Endodermal cell (in vitro differentiated cells): ENCODE data around the gene SCGN. TPM values are rescaled to one million over a fixed set of nuclear protein-coding genes. Genes with fewer than 3 reads are reported as not detected.

Source experiments
- DNase-seq: peaks from one replicate; pipeline ENCODE4 v3.0.0-alpha.2; 2017
- H3K27ac ChIP-seq: 2 replicates; pipeline ENCODE4 v1.5.1; 2013; ENCODE audit warnings: mild to moderate bottlenecking, low read depth, low read length, moderate library complexity
- H3K27me3 ChIP-seq: 2 replicates; pipeline ENCODE4 v1.6.1; 2013; ENCODE audit warnings: mild to moderate bottlenecking, low read length, moderate library complexity; ENCODE audit not compliant: insufficient read depth, control insufficient read depth, poor library complexity, severe bottlenecking
- H3K36me3 ChIP-seq: 2 replicates; pipeline ENCODE4 v1.7.0; 2013; ENCODE audit warnings: mild to moderate bottlenecking, low read length, moderate library complexity; ENCODE audit not compliant: control insufficient read depth, insufficient read depth
- H3K4me1 ChIP-seq: one replicate; pipeline ENCODE4 v1.7.0; 2013; ENCODE audit warnings: low read length; ENCODE audit not compliant: control insufficient read depth, insufficient read depth
- H3K4me3 ChIP-seq: 2 replicates; pipeline ENCODE4 v1.5.1; 2013; ENCODE audit warnings: mild to moderate bottlenecking, low read length, moderate library complexity
- H3K9ac ChIP-seq: 2 replicates; pipeline ENCODE4 v1.6.1; 2013; ENCODE audit warnings: mild to moderate bottlenecking, low read length, moderate library complexity; ENCODE audit not compliant: poor library complexity, severe bottlenecking; ENCODE audit errors: extremely low read depth
- H3K9me3 ChIP-seq: 2 replicates; pipeline ENCODE4 v1.6.1; 2013; ENCODE audit warnings: mild to moderate bottlenecking, low read length, moderate library complexity; ENCODE audit not compliant: control insufficient read depth
- H3K27ac Mint-ChIP-seq: 2 replicates; pipeline ENCODE4 v1.8.0; 2020; ENCODE audit warnings: mixed read lengths
- H3K27me3 Mint-ChIP-seq: 2 replicates; pipeline ENCODE4 v1.8.0; 2021; ENCODE audit warnings: mild to moderate bottlenecking, mixed read lengths; ENCODE audit not compliant: insufficient read depth
- H3K36me3 Mint-ChIP-seq: 2 replicates; pipeline ENCODE4 v1.8.0; 2020; ENCODE audit warnings: low read depth, mixed read lengths
- H3K4me1 Mint-ChIP-seq: 2 replicates; pipeline ENCODE4 v1.8.0; 2020; ENCODE audit warnings: mixed read lengths
- H3K4me3 Mint-ChIP-seq: 2 replicates; pipeline ENCODE4 v1.8.0; 2020; ENCODE audit warnings: mild to moderate bottlenecking, moderate library complexity, mixed read lengths
- H3K9me3 Mint-ChIP-seq: 2 replicates; pipeline ENCODE4 v1.8.0; 2020; ENCODE audit warnings: mild to moderate bottlenecking, mixed read lengths
- CTCF ChIP-seq: fragments of 200-600 bp; sonication (generic); conservative IDR thresholded peaks from 2 replicates; pipeline ENCODE4 v1.5.0; 2021; ENCODE audit warnings: antibody characterized with exemption, mild to moderate bottlenecking
- WGBS, 2 experiments: methylation state at CpG; one replicate each; pipeline versions ENCODE4 v1.1.5 to v1.1.7; 2013; ENCODE audit warnings: missing lambda C conversion rate in 2 of 2, mixed read lengths in 1 of 2; ENCODE audit not compliant: insufficient coverage in 1 of 2, insufficient read length in 1 of 2; 5-methylcytosine and 5-hydroxymethylcytosine counted together
- total RNA-seq, 2 donors: library from RNA; stranded (reverse); fragmentation: NEBNext Ultra II Directional in 1 of 2; extraction: Animal tissue kit (Norgen Biotek cat#: 25700) in 1 of 2; gene quantifications; 2 replicates in 1 of 2; 3 replicates in 1 of 2; pipeline ENCODE4 v1.2.1, GENCODE V29; 2021

Gene SCGN
- total RNA-seq, 2 donors from 2014 or later = not detected

GRCh38 chr6:25732468-25733198 lies 80.6 kb downstream of the SCGN start:
- WGBS, 2 experiments = 93 to 94% methylated on average over 28 to 30 of the region's 30 CpGs
- peaks cover 21% of the 10 kb centered on the region for H3K9me3 Mint-ChIP-seq
- Histone ChIP-seq H3K27me3 (peaks cover 4% of the 10 kb centered on the region), H3K27ac (no peak overlapping the region), H3K9me3 (peaks cover 16% of the 10 kb centered on the region), H3K4me3 (no peak overlapping the region), H3K36me3 (no peaks in the 10 kb centered on the region), H3K4me1 (peaks cover 3% of the 10 kb centered on the region), H3K9ac (no peak overlapping the region)
- H3K4me1 Mint-ChIP-seq = peaks cover 7% of the 10 kb centered on the region
- H3K4me3 Mint-ChIP-seq = no peak overlapping the region
- peaks cover 42% of the 10 kb centered on the region for H3K27me3 Mint-ChIP-seq
- peak; percentile 68 for TF ChIP-seq CTCF
- no peaks in the 10 kb centered on the region for H3K36me3 Mint-ChIP-seq
- no peak overlapping the region for H3K27ac Mint-ChIP-seq
- DNase-seq = peak; percentile 91

GRCh38 chr6:25735261-25735660 lies 83.2 kb downstream of the SCGN start:
- no peak overlapping the region for H3K9ac ChIP-seq
- no peak overlapping the region for H3K4me3 ChIP-seq
- H3K27ac ChIP-seq = no peak overlapping the region
- DNase-seq = no peak
- Mint-ChIP-seq H3K4me3 (no peak overlapping the region), H3K4me1 (no peaks in the 10 kb centered on the region), H3K9me3 (peaks cover 23% of the 10 kb centered on the region), H3K27me3 (peaks cover 29% of the 10 kb centered on the region), H3K36me3 (no peaks in the 10 kb centered on the region), H3K27ac (no peak overlapping the region)
- H3K36me3 ChIP-seq = no peaks in the 10 kb centered on the region
- TF ChIP-seq CTCF = no peak
- H3K27me3 ChIP-seq = no peaks in the 10 kb centered on the region
- H3K9me3 ChIP-seq = peaks cover 19% of the 10 kb centered on the region
- no peaks in the 10 kb centered on the region for H3K4me1 ChIP-seq

- no peaks in the 10 kb centered on the region for H3K4me1 ChIP-seq
- Mint-ChIP-seq H3K36me3 (no peaks in the 10 kb centered on the region), H3K4me3 (no peak overlapping the region), H3K9me3 (peaks cover 7% of the 10 kb centered on the region), H3K27ac (no peak overlapping the region), H3K4me1 (peaks cover 5% of the 10 kb centered on the region), H3K27me3 (no peaks in the 10 kb centered on the region)
- H3K9me3 ChIP-seq = peaks cover 4% of the 10 kb centered on the region
- H3K4me3 ChIP-seq = no peak overlapping the region
- no peaks in the 10 kb centered on the region for H3K27me3 ChIP-seq
- no peak overlapping the region for H3K9ac ChIP-seq
- no peaks in the 10 kb centered on the region for H3K36me3 ChIP-seq
- TF ChIP-seq CTCF = no peak
- no peak overlapping the region for H3K27ac ChIP-seq
- DNase-seq = no peak
Measured at GRCh38 chr6:25743868-25744267, 91.9 kb downstream of the SCGN start.
